A549 (cell line): ENCODE results near the gene CARS1.

ENCODE experiments used
- BCL3 ChIP-seq: fragments of >200 bp; sonication (Bioruptor Twin); formaldehyde crosslinking; IDR thresholded peaks from 3 replicates; pipeline ENCODE4 v1.6.1; 2016
- BHLHE40 ChIP-seq: IDR thresholded peaks from 2 replicates; pipeline ENCODE4 v1.6.1; 2012; ENCODE audit warnings: low read depth, low read length, inconsistent platforms
- CEBPB ChIP-seq, 2 experiments: fragments of >200 bp in 1 of 2; sonication (Bioruptor Twin) in 1 of 2; formaldehyde crosslinking in 1 of 2; IDR thresholded peaks; 2 replicates each; pipeline ENCODE4 v1.6.1; 2012 to 2016
- CTCF ChIP-seq: fragments of >200 bp; sonication (Bioruptor Twin); formaldehyde crosslinking; IDR thresholded peaks from 3 replicates; pipeline ENCODE4 v1.5.1; 2016
- MAFK ChIP-seq: fragments of 450-650 bp; IDR thresholded peaks from 2 replicates; pipeline ENCODE4 v1.6.1; 2014; ENCODE audit not compliant: partially characterized antibody
- MYC ChIP-seq: IDR thresholded peaks from 2 replicates; pipeline ENCODE4 v1.6.1; 2012; ENCODE audit warnings: mild to moderate bottlenecking, inconsistent platforms, low read length, improper control_type of control experiment, borderline replicate concordance
- POLR2A ChIP-seq: IDR thresholded peaks from 2 replicates; pipeline ENCODE4 v1.6.1; 2012; ENCODE audit warnings: mild to moderate bottlenecking, low read length
- SMC3 ChIP-seq: fragments of >200 bp; sonication (Bioruptor Twin); formaldehyde crosslinking; IDR thresholded peaks from 3 replicates; pipeline ENCODE4 v1.6.1; 2018; ENCODE audit warnings: inconsistent platforms
- ZC3H11A ChIP-seq: fragments of 450-650 bp; IDR thresholded peaks from 2 replicates; pipeline ENCODE4 v1.6.1; 2014; ENCODE audit warnings: antibody characterized with exemption, mild to moderate bottlenecking
- ZFP36 ChIP-seq: fragments of 450-650 bp; IDR thresholded peaks from 2 replicates; pipeline ENCODE4 v1.6.1; 2014; ENCODE audit warnings: borderline replicate concordance; ENCODE audit not compliant: partially characterized antibody

DNA sequence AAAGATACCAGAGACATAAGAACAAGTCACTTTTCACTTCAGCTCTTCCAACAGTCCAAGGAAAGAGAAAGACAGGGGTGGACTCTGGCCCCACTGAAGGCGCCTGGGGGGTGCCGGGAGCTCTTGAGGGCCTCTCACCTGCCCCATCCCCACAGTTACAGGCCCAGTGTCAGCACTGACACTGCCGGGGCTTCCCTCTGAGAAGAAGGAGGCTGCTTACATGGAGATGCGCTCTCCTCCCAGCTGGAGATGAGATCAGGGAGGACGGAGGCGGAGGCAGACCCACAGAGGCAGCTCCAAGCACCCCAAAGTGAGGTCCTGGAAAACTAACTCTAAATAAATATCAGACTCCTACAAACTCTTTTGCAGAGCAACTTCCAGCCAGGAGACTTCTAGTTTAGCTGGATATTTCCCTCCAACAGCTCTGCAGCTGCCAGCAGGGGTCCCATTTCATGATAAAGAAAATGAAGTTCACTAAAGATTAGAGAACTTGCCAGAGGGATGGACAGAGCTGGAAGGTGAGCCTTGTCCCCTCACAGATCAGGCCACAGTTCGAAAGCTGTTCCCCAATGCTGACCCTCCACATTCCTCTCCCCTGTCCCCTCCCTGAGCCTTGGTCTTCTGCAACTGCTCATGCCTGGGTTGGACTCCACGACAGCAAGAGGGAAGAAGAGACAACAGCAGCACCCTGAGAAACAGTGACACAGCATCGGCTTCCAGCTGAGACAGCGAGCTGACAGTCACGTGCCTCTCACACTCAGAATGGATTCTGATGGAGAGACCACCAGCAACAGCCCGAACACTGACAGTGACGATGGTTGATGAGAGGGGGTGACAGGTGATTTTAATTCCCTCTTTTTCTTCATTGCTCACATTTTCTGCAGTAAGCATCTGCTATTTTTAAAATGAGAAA lies 5.8 kb downstream of the CARS1 start:
- TF ChIP-seq CEBPB (IDR thresholded peaks at IDR 0.05), result no peak
- no peak for TF ChIP-seq MYC
- no peak for TF ChIP-seq SMC3
- no peak for TF ChIP-seq CTCF
- no peak for TF ChIP-seq MAFK
- TF ChIP-seq POLR2A, result no peak
- no peak for TF ChIP-seq ZFP36
- no peak for TF ChIP-seq ZC3H11A
- TF ChIP-seq BHLHE40, result no peak
- TF ChIP-seq BCL3, result no peak
